HEK293T (cell line): ENCODE measurements around the gene PMF1.

Experiments
- ARNT ChIP-seq: fragments of 450-650 bp; IDR thresholded peaks from 2 replicates; pipeline ENCODE4 v1.6.1; 2017; ENCODE audit warnings: mild to moderate bottlenecking
- BHLHE40 ChIP-seq: fragments of 450-650 bp; IDR thresholded peaks from 2 replicates; pipeline ENCODE4 v1.6.1; 2016; ENCODE audit warnings: mild to moderate bottlenecking, moderate library complexity, borderline replicate concordance
- ELF4 ChIP-seq: fragments of 450-650 bp; IDR thresholded peaks from 2 replicates; pipeline ENCODE4 v1.6.1; 2017; ENCODE audit warnings: antibody characterized with exemption
- FOXA1 ChIP-seq: fragments of 450-650 bp; IDR thresholded peaks from 2 replicates; pipeline ENCODE4 v1.6.1; 2016; ENCODE audit warnings: mild to moderate bottlenecking
- FOXK2 ChIP-seq: fragments of 450-650 bp; IDR thresholded peaks from 2 replicates; pipeline ENCODE4 v1.6.1; 2016; ENCODE audit warnings: mild to moderate bottlenecking
- FOXM1 ChIP-seq: fragments of 450-650 bp; IDR thresholded peaks from 2 replicates; pipeline ENCODE4 v1.6.1; 2017; ENCODE audit warnings: mild to moderate bottlenecking, borderline replicate concordance
- HDGF ChIP-seq: fragments of 450-650 bp; IDR thresholded peaks from 2 replicates; pipeline ENCODE4 v1.6.1; 2017; ENCODE audit warnings: antibody characterized with exemption, borderline replicate concordance
- SP1 ChIP-seq: fragments of 450-650 bp; IDR thresholded peaks from 2 replicates; pipeline ENCODE4 v1.6.1; 2017
- TARDBP ChIP-seq: fragments of 450-650 bp; IDR thresholded peaks from 2 replicates; pipeline ENCODE4 v1.6.1; 2016
- ZNF384 ChIP-seq: fragments of 450-650 bp; IDR thresholded peaks from 2 replicates; pipeline ENCODE4 v1.6.1; 2016
- TF ChIP-seq, protein P1 (sequence below): fragments of 450-650 bp; IDR thresholded peaks from 2 replicates; pipeline ENCODE4 v1.6.1; 2016

DNA sequence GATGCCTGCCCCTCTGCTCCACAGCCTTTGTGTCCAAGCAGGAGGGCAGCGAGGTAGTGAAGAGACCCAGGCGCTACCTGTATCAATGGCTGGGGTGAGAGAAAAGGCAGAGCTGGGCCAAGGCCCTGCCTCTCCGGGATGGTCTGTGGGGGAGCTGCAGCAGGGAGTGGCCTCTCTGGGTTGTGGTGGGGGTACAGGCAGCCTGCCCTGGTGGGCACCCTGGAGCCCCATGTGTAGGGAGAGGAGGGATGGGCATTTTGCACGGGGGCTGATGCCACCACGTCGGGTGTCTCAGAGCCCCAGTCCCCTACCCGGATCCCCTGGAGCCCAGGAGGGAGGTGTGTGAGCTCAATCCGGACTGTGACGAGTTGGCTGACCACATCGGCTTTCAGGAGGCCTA lies 29.9 kb downstream of the PMF1 start:
- TF ChIP-seq FOXK2: no peak
- no peak for TF ChIP-seq ZNF384
- no peak for TF ChIP-seq SP1
- TF ChIP-seq BHLHE40: no peak
- TF ChIP-seq FOXA1: no peak
- TF ChIP-seq ARNT: no peak
- no peak for TF ChIP-seq ELF4
- no peak for TF ChIP-seq FOXM1
- no peak for TF ChIP-seq TARDBP
- TF ChIP-seq HDGF: no peak
- TF ChIP-seq, protein P1, sequence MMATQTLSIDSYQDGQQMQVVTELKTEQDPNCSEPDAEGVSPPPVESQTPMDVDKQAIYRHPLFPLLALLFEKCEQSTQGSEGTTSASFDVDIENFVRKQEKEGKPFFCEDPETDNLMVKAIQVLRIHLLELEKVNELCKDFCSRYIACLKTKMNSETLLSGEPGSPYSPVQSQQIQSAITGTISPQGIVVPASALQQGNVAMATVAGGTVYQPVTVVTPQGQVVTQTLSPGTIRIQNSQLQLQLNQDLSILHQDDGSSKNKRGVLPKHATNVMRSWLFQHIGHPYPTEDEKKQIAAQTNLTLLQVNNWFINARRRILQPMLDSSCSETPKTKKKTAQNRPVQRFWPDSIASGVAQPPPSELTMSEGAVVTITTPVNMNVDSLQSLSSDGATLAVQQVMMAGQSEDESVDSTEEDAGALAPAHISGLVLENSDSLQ: no peak
